HTERT RPE-1 (cell line): ENCODE data around the gene OR8J3.
"Not testable (repeated sequence)": the region's sequence is repeated elsewhere in the genome, so short reads cannot be mapped to it uniquely, and the experiment has no call there.

Experiments
- in situ Hi-C: fragments of 300-500 bp; cut with MboI; formaldehyde crosslinking; loops from 4 replicates; pipeline ENCODE4 v1.14.3; 2020; ENCODE audit warnings: low sequenced_read_pairs

The OR8J3 gene, protein sequence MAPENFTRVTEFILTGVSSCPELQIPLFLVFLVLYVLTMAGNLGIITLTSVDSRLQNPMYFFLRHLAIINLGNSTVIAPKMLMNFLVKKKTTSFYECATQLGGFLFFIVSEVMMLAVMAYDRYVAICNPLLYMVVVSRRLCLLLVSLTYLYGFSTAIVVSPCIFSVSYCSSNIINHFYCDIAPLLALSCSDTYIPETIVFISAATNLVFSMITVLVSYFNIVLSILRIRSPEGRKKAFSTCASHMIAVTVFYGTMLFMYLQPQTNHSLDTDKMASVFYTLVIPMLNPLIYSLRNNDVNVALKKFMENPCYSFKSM

DNA sequence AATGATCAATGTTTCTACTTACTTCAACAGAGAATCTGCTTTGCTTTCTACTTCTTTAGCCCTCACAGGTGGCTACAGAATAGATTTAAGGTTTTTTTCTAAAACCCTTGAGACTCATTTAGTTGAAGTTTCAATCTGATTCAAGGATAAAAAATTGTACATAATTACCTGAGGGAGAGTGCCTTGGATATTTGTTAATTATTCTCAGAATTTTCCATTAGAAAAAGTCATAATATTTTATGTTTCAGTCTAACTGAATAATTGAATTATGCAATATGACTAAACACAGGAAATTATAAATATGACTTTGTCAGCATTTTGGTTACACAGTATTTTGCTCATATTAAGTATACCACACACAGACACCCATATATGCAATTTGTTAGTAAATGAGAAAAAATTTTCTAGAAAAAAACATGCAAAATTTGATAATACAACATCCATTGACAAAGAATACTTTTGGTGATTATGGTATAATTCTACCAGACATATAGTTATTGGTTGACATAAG, at the start of gene OR8J3:
TSS of gene OR8J3 (minus strand) at position 51 of the 511 bp plus-strand sequence. CDS start 2,483 bp downstream, outside the sequence.
- in situ Hi-C loops: no loop called here

DNA sequence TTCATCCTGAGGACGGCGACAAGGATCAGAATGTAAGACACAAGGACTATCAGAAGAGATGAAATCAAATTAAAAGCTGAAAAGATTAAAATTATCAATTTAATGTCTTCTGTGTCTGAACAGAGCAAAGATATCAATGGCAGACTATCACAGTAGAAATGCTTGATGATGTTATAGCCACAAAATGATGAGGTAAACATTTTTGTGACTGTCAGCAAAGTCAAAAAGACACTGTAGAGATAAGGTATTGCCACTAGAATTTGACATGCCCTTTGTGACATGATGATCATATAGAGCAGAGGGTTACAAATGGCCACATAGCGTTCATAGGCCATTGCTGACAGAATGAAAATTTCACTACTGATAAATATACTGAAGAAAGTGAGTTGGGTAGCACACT, 48.6 kb upstream of the OR8J3 start:
- in situ Hi-C loops: no loop called here

DNA sequence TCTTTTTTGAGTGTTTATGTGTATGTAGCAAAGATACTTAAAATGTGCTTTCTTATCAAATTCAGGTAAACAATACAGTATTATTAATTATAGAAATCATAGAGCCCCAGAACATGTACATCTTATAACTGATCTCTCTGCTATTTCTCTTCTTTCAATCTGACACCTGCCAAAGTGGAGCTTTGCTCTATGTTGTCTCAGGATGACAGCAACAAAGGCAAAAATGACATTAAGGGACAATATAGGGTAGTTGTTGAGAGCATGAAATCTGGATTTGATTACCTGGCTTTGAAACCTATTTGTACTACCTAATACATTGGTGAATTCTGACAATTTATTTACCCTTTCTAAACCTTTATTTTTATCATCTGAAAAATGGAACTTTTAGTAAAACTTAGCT, 43.5 kb upstream of the OR8J3 start:
- in situ Hi-C loops: no loop called here

DNA sequence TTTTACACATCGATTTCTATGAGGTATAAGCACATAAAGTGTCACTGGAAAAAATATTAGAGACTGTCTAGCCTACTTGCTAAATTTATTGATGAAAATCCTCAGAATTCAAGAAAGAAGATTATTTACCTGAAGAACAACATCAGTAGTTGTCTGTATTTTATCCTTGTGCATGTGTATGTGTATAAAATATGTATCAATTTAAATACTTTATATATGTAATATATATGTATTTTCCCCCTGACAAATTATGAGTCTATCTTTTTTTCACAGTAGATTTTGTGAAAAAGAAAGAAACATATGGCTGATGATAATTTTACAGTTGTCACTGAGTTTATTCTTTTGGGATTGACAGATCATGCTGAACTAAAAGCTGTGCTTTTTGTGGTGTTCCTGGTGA, 36.3 kb upstream of the OR8J3 start, which contains the start of gene OR5J2:
TSS of gene OR5J2 (plus strand) at position 301 of the 400 bp plus-strand sequence. CDS start at position 301, 0 bp downstream.
- in situ Hi-C loops: no loop called here

DNA sequence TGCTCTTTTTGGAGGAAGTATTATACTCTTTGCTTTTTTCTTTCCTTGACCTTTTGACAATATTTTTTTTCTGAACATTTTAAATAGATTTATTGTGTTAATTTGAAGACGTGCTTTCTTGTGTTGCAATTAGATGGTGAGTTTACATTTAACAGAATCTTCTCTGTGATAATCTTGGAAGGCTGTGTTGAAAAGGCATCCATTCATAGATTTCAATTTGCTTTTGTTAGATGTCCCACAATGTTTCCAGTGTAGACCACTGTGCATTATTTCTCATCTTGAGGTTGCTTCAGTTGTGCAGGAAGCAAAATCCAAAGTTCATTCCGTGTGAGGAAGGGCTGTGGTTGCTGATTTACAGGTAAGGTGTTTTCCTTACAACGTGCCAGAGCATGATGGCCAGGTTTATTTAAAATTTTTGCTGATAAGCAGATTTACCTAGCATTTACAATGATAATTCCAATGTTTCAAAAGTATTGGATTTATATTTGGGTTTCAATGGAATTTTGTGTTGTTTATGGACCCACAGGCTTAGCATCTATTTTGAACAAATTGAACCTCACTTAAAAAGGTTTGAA, 32.3 kb upstream of the OR8J3 start:
- in situ Hi-C loops: no loop called here

DNA sequence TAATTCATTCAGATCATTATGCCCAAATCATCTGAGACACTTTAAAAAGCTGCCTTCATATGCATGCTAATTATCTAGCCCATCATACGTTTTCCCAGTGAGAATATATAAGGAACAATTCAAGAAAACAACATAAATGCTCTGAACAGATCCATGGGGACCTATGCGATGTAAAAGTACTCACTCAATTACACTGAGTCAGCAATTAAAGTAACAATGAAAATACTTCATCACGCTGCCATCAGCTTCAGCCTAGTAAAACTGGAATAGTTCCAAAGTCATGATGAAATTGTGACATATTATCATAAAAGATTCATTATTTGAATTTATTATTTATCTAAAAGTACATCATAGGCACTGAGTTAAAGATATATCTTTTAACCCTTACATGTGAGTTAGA, 23.8 kb upstream of the OR8J3 start:
- in situ Hi-C loops: no loop called here

DNA sequence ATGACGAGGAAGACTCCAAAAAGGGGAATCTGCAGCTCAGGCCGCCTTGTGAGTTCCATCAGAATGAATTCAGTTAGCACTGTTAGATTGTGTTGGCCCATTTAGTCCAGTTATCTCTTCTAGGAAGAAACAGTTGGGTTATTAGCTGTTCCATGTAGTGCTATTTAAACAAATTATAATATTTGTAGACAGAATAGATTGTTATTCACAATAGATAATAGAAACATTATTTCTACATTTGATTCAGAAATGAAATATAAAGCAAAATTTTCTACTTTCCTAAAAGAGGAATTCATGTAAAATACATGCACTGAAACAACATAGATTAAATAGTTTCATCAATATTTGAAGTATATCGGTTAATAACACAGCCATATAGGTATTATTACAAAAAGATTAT, 20.2 kb upstream of the OR8J3 start, which contains the start of gene OR8K5:
TSS of gene OR8K5 (minus strand) at position 101 of the 400 bp plus-strand sequence. CDS start at position 101, 0 bp downstream.
- in situ Hi-C loops: no loop called here

DNA sequence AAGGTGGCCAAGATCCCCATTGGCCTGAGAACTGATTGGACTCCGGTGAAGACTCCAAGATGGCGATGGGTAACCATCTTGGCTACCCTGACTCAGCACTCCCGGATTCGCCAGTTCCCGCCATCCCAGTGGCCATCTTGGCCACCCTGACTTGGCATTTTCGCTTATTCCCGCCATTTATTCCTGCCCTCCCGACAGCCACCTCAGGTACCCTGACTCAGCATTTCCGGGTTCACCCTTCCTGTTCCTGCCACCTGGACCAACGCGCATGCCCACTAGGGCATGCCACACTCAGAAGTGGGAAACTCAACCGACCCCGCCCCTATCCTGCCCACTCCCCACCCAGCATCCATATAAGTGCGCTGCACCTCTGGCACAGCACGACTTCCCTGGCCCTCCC, 12.3 kb upstream of the OR8J3 start:
- in situ Hi-C loops: no loop called here

DNA sequence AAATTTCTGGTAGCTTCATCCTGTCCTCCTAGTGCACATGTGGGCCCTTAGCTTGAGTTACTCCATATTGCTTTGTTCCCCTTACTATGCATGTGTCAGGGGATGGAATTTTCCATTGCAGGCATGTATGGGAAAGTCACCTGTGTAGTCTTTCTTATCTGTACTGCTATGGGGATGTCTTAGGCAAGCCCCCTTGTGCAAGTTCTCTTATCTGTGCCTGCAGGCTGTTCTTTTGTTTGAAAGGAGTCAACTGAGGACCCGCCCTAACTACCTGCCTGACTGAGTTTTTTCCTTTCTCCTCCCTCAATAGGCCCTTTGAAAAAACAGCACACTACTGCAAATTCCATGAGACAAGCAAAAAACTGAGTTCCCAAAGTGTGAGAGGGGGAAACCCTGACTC, 11.4 kb upstream of the OR8J3 start:
- in situ Hi-C loops: no loop called here

DNA sequence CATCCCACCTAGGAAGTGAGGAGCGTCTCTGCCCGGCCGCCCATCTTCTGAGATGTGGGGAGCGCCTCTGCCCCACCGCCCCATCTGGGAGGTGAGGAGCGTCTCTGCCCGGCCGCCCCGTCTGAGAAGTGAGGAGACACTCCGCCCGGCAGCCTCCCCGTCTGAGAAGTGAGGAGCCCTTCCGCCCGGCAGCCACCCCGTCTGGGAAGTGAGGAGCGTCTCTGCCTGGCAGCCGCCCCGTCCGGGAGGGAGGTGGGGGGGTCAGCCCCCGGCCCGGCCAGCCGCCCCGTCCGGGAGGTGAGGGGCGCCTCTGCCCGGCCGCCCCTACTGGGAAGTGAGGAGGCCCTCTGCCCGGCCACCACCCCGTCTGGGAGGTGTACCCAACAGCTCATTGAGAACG, 3.7 kb upstream of the OR8J3 start:
- in situ Hi-C loops: not testable (repeated sequence)

DNA sequence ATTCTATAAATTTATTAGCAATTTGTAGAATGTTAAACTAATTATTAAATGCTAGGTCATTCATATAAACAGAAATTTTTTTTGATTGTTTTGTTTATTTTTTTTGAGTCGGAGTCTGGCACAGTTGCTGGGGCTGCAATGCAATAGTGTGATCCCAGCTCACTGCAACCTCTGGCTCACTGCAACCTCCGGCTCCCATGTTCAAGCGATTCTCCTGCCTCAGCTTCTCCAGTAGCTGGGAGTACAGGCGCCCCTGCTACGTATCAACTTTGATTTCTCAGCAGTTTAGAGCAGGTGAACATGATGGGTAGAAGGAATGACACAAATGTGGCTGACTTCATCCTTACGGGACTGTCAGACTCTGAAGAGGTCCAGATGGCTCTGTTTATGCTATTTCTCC, 17.9 kb downstream of the OR8J3 start, which contains the start of gene OR8H3:
TSS of gene OR8H3 (plus strand) at position 301 of the 400 bp plus-strand sequence. CDS start at position 301, 0 bp downstream.
- in situ Hi-C loops: no loop called here

DNA sequence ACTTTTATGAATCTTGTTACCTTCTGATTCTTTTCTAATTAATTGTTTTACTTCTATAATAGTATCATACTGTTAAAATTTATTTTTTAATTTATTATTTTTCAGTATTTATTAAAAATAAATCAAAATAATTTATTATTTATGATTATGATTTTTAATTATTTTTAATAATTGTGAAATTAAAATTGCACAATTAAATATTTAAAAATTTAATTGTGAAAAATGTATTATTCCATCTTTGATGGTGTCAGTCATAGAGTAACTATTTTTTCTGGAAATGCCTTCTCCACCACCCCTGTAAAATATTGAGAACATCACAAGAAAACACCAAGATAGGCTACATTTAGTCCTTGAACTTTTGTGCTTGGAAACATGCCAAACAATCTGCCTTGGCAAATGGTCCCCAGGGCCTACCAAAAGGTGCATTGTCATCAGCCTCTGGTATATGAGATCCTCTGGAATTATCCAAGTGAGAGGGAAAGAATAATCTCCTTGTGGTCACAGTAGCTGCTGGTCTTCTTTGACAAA, 36.7 kb downstream of the OR8J3 start, which contains the start of gene OR8H2:
TSS of gene OR8H2 (plus strand) at position 478 of the 528 bp plus-strand sequence. CDS start 1,356 bp downstream, outside the sequence.
- in situ Hi-C loops: no loop called here

DNA sequence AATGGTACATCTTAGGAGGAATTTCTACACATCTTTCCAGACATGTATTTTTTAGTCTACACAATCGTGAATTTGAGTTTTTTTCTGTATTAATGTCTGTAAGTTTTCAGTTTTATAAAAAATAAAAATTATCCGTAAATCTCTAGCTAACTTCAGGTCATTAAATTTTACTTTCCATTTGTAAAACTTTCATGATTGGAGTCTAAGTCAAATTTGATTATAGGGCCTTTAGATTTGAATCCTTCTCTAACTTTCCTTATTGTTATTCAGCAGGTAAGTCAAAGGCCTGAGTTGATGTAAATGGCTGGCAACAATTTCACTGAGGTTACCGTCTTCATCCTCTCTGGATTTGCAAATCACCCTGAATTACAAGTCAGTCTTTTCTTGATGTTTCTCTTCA, 47.0 kb downstream of the OR8J3 start, which contains the start of gene OR8I2:
TSS of gene OR8I2 (plus strand) at position 301 of the 400 bp plus-strand sequence. CDS start at position 301, 0 bp downstream.
- in situ Hi-C loops: no loop called here

DNA sequence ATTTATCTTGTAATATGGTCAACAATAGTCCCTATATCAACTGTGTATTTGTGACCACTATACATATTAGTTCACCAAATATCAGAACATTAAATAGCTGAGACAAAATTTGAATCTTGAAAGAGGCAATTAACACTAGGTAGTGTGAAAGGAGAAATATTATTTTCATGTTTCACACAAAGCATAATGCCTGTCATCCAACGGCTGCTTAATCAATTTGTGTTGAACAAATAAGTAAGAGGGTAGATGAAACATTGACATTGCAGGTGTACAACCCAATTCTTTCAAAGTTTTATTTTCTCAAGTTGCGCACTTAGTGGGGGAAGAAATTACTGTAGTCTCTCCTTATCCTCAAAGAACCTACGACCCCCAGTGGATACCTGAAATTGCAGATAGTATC, 50.3 kb downstream of the OR8J3 start:
- in situ Hi-C loops: no loop called here
